Lower leg skin (tissue), 3 donors: ENCODE measurements around the gene PRKAR1B.

ENCODE experiments used
- CTCF ChIP-seq, 3 donors: fragments of 450-650 bp; IDR thresholded peaks; one replicate each; pipeline ENCODE4 v1.5.1; 2016; ENCODE audit warnings: antibody characterized with exemption in 3 of 3, mild to moderate bottlenecking in 3 of 3, moderate library complexity in 2 of 3
- POLR2A ChIP-seq, 2 donors: fragments of 450-650 bp; IDR thresholded peaks; one replicate each; pipeline ENCODE4 v1.6.1; 2016 to 2017; ENCODE audit warnings: antibody characterized with exemption in 2 of 2, mild to moderate bottlenecking in 1 of 2, moderate library complexity in 1 of 2

- no peak for TF ChIP-seq CTCF (IDR thresholded peaks at IDR 0.05)
- TF ChIP-seq POLR2A (IDR thresholded peaks at IDR 0.05): no peak
Measured at GRCh38 chr7:655758-656157, 71.3 kb downstream of the PRKAR1B start.
